BLaER1 (cell line): ENCODE results near the gene BRAF.
"Not testable (repeated sequence)": the region's sequence is repeated elsewhere in the genome, so short reads cannot be mapped to it uniquely, and the experiment has no call there.

Source experiments
- H3K27ac ChIP-seq: shearing (Covaris generic); formaldehyde crosslinking; 2 replicates; pipeline ENCODE4 v1.8.1; 2022
- H3K27me3 ChIP-seq: shearing (Covaris generic); formaldehyde crosslinking; 2 replicates; pipeline ENCODE4 v1.8.1; 2022
- H3K36me3 ChIP-seq: shearing (Covaris generic); formaldehyde crosslinking; 2 replicates; pipeline ENCODE4 v1.8.1; 2022
- H3K4me1 ChIP-seq: shearing (Covaris generic); formaldehyde crosslinking; 2 replicates; pipeline ENCODE4 v1.8.1; 2022
- H3K4me2 ChIP-seq: shearing (Covaris generic); formaldehyde crosslinking; 2 replicates; pipeline ENCODE4 v1.8.1; 2022
- H3K4me3 ChIP-seq: shearing (Covaris generic); formaldehyde crosslinking; 2 replicates; pipeline ENCODE4 v1.8.1; 2022
- H3K9ac ChIP-seq: shearing (Covaris generic); formaldehyde crosslinking; 2 replicates; pipeline ENCODE4 v1.8.1; 2022
- H3K9me3 ChIP-seq: shearing (Covaris generic); formaldehyde crosslinking; 2 replicates; pipeline ENCODE4 v1.8.1; 2022
- H4K20me1 ChIP-seq: shearing (Covaris generic); formaldehyde crosslinking; 2 replicates; pipeline ENCODE4 v1.8.1; 2022
- Cebpa-rat ChIP-seq: shearing (Covaris generic); IDR thresholded peaks from 2 replicates; pipeline ENCODE4 v1.8.1; 2022

BRAF gene

GRCh38 chr7:140778975-140779374 is 145.8 kb downstream of the BRAF start:
- peaks cover 64% of the 10 kb centered on the region for H3K36me3 ChIP-seq
- no peak overlapping the region for H3K4me3 ChIP-seq
- TF ChIP-seq Cebpa-rat = no peak
- no peak overlapping the region for H3K4me2 ChIP-seq
- no peak overlapping the region for H3K27ac ChIP-seq
- H3K9me3 ChIP-seq = no peaks in the 10 kb centered on the region
- H4K20me1 ChIP-seq = no peaks in the 10 kb centered on the region
- H3K4me1 ChIP-seq = no peaks in the 10 kb centered on the region
- H3K27me3 ChIP-seq = no peaks in the 10 kb centered on the region
- H3K9ac ChIP-seq = no peak overlapping the region

DNA sequence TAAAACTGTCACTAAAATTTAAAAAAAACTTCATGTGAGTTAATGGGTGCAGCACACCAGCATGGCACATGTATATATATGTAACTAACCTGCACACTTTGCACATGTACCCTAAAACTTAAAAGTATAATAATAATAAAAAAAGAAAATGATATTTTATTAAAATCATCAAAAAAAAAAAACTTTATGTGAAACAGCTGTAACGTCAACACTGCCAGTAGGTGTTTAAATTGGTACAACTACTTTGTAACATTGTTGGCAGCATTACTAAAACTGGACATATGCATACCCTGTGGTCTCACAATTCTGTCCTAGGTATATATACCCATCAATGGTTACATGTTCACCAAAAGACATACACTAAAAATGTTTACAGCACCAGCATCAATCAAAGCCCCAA is 146.2 kb downstream of the BRAF start:
- Histone ChIP-seq H3K27ac (no peak overlapping the region), H3K36me3 (peaks cover 63% of the 10 kb centered on the region), H3K4me1 (no peaks in the 10 kb centered on the region), H3K27me3 (no peaks in the 10 kb centered on the region), H3K9me3 (no peaks in the 10 kb centered on the region), H3K4me3 (no peak overlapping the region), H3K4me2 (no peak overlapping the region), H4K20me1 (no peaks in the 10 kb centered on the region), H3K9ac (no peak overlapping the region)
- TF ChIP-seq Cebpa-rat = no peak

DNA sequence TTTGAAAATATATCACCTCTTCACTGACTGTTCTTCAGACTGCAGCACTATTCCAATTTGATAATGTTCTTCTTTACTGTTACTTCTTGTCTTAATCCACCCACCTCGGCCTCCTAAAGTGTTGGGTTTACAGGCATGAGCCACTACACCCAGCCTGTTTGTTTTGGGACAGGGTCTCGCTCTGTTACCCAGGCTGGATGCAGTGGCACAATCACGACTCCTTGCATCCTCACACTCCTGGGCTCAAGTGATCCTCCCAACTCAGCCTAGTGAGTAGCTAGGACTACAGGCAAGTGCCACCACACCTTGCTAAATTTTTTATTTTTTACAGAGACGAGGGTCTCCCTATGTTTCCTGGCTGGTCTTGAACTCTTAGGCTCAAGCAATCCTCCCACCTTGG is 150.4 kb downstream of the BRAF start:
- Histone ChIP-seq H3K36me3 (peaks cover 75% of the 10 kb centered on the region), H3K27ac (no peak overlapping the region), H3K27me3 (no peaks in the 10 kb centered on the region), H3K4me3 (no peak overlapping the region), H3K9me3 (no peaks in the 10 kb centered on the region), H3K9ac (no peak overlapping the region), H4K20me1 (no peaks in the 10 kb centered on the region), H3K4me2 (no peak overlapping the region), H3K4me1 (no peaks in the 10 kb centered on the region)
- no peak for TF ChIP-seq Cebpa-rat

GRCh38 chr7:140773104-140773503 is 151.6 kb downstream of the BRAF start:
- no peak for TF ChIP-seq Cebpa-rat
- no peak overlapping the region for H3K4me3 ChIP-seq
- H3K27me3 ChIP-seq = no peaks in the 10 kb centered on the region
- H3K36me3 ChIP-seq = peaks cover 80% of the 10 kb centered on the region
- H3K4me2 ChIP-seq = no peak overlapping the region
- no peaks in the 10 kb centered on the region for H3K9me3 ChIP-seq
- H3K9ac ChIP-seq = no peak overlapping the region
- no peaks in the 10 kb centered on the region for H4K20me1 ChIP-seq
- H3K27ac ChIP-seq = no peak overlapping the region
- no peaks in the 10 kb centered on the region for H3K4me1 ChIP-seq

DNA sequence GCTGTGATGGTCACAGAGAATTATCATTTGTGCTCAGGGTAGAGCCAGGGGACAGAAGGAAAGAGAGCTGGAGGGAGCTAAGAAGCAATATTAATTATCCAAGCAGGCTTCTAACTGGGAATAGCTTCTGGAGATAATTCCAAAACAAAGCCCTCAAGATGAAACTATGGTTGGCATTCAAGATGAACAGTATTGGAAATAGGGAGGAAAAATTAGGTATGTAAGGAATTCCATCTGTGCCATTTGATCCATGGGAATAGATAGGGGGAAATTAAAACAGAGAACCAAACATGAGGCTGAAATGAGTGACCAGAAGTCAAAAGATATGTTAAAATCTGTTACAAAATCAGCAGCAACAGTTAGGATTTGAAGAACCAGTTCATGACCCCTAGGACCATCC is 152.9 kb downstream of the BRAF start:
- TF ChIP-seq Cebpa-rat = no peak
- H3K9ac ChIP-seq = no peak overlapping the region

GRCh38 chr7:140769852-140770251 is 154.9 kb downstream of the BRAF start:
- H3K9me3 ChIP-seq = peaks cover 16% of the 10 kb centered on the region

More for the DNA sequence above, 152.9 kb downstream of the BRAF start:
- no peak overlapping the region for H3K27ac ChIP-seq
- H4K20me1 ChIP-seq = no peaks in the 10 kb centered on the region
- H3K36me3 ChIP-seq = peaks cover 84% of the 10 kb centered on the region
- H3K4me1 ChIP-seq = no peaks in the 10 kb centered on the region
- H3K4me2 ChIP-seq = no peak overlapping the region
- H3K4me3 ChIP-seq = no peak overlapping the region
- no peaks in the 10 kb centered on the region for H3K27me3 ChIP-seq
- H3K9me3 ChIP-seq = peaks cover 8% of the 10 kb centered on the region

GRCh38 chr7:140767418-140767817 is 157.3 kb downstream of the BRAF start:
- peaks cover 56% of the 10 kb centered on the region for H3K36me3 ChIP-seq
- TF ChIP-seq Cebpa-rat = no peak
- H3K27ac ChIP-seq = no peak overlapping the region
- H3K9me3 ChIP-seq = peaks cover 20% of the 10 kb centered on the region
- no peak overlapping the region for H3K4me2 ChIP-seq
- no peaks in the 10 kb centered on the region for H3K4me1 ChIP-seq
- no peaks in the 10 kb centered on the region for H3K27me3 ChIP-seq
- H3K4me3 ChIP-seq = no peak overlapping the region
- H4K20me1 ChIP-seq = no peaks in the 10 kb centered on the region
- no peak overlapping the region for H3K9ac ChIP-seq

More at GRCh38 chr7:140769852-140770251, 154.9 kb downstream of the BRAF start:
- no peaks in the 10 kb centered on the region for H3K4me1 ChIP-seq
- no peak for TF ChIP-seq Cebpa-rat
- H4K20me1 ChIP-seq = no peaks in the 10 kb centered on the region
- no peaks in the 10 kb centered on the region for H3K27me3 ChIP-seq
- H3K36me3 ChIP-seq = peaks cover 74% of the 10 kb centered on the region
- H3K27ac ChIP-seq = no peak overlapping the region
- H3K4me3 ChIP-seq = no peak overlapping the region
- no peak overlapping the region for H3K4me2 ChIP-seq
- H3K9ac ChIP-seq = no peak overlapping the region

GRCh38 chr7:140765441-140765840 is 159.3 kb downstream of the BRAF start:
- H3K4me3 ChIP-seq, H3K4me2 ChIP-seq, H3K9ac ChIP-seq, H3K27me3 ChIP-seq, H4K20me1 ChIP-seq, H3K4me1 ChIP-seq, H3K27ac ChIP-seq: not testable (repeated sequence)
- peaks cover 21% of the 10 kb centered on the region for H3K9me3 ChIP-seq
- H3K36me3 ChIP-seq = peaks cover 41% of the 10 kb centered on the region

GRCh38 chr7:140763166-140763565 is 161.6 kb downstream of the BRAF start:
- H3K4me3 ChIP-seq, H3K4me1 ChIP-seq, H3K9ac ChIP-seq, H3K27ac ChIP-seq, H3K4me2 ChIP-seq, H3K27me3 ChIP-seq, H4K20me1 ChIP-seq: not testable (repeated sequence)
- Histone ChIP-seq H3K36me3 (peaks cover 41% of the 10 kb centered on the region), H3K9me3 (peaks cover 36% of the 10 kb centered on the region)

- H4K20me1 ChIP-seq, H3K9ac ChIP-seq, H3K27ac ChIP-seq, H3K27me3 ChIP-seq, H3K4me3 ChIP-seq, H3K4me2 ChIP-seq, H3K4me1 ChIP-seq: not testable (repeated sequence)
- Histone ChIP-seq H3K36me3 (peaks cover 28% of the 10 kb centered on the region), H3K9me3 (peaks cover 23% of the 10 kb centered on the region)
These were observed 163.4 kb downstream of the BRAF start for GRCh38 chr7:140761375-140761774.

DNA sequence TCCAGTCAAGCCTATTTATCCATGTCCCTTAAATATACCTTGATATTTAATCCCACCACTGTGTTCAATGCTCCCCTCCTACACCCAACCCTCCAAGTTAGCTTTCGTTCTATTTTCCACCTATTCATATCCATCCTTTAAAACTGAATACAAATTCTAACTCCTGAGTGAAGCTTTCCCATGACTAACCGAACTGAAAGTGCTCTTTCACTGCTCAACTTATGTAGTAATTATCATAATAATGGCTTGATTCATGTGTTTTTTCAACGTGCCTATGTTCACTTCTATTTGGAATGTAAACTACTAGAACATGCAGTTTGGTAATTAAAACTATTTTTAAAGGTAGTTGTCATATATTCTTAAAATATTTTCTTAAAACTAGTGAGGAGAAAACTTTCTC is 170.2 kb downstream of the BRAF start:
- no peaks in the 10 kb centered on the region for H3K4me1 ChIP-seq
- no peak overlapping the region for H3K4me3 ChIP-seq
- H3K9me3 ChIP-seq = peaks cover 6% of the 10 kb centered on the region
- no peak overlapping the region for H3K4me2 ChIP-seq
- H3K9ac ChIP-seq = no peak overlapping the region
- H3K27me3 ChIP-seq = no peaks in the 10 kb centered on the region
- no peaks in the 10 kb centered on the region for H4K20me1 ChIP-seq
- no peak overlapping the region for H3K27ac ChIP-seq
- peaks cover 46% of the 10 kb centered on the region for H3K36me3 ChIP-seq
- no peak for TF ChIP-seq Cebpa-rat
